ENCODE measurements around the gene ZC3H18.

Gene ZC3H18

DNA sequence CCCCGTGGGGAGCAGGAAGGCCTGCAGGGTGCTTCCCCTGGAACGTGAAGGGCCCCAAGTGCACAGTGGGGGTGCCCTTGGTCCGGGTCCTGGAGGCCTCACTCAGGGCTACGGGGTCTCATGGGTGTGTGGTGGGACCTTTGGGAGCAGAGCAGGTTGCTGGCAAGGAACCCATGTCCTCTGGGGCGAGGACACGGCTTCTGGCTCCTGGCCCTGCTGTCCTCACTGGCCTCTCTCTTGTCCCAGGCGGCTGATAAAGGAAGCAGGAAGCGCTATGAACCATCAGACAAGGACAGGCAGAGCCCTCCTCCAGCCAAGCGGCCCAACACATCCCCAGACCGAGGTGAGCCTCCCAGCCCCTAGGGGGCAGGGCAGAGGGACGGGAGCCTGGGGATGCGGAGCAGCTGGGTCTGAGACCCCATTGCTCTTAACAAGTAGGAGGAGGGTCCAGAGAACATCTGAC lies 58.3 kb downstream of the ZC3H18 start:
- DNase-seq = no peak

DNA sequence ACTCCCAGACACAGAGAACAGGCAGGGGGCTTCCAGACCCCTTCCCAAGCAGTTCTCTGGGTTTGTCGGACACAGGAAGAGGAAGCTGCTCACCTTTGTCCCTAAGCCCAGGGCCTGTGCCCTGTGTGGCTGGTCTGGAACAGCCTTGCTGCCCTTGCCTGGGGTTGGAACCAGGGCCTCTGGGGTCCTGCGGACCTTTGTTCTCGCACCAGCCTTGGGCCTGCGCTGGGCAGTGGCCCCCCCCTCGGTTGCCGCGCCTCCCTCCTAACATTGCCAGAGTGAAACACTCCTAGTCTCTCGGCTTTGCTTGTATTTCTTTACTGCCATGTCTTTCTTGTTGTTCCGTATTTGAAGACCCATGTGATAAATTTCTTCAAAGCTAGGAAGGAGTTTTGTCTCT lies 59.6 kb downstream of the ZC3H18 start:
- DNase-seq = no peak

DNA sequence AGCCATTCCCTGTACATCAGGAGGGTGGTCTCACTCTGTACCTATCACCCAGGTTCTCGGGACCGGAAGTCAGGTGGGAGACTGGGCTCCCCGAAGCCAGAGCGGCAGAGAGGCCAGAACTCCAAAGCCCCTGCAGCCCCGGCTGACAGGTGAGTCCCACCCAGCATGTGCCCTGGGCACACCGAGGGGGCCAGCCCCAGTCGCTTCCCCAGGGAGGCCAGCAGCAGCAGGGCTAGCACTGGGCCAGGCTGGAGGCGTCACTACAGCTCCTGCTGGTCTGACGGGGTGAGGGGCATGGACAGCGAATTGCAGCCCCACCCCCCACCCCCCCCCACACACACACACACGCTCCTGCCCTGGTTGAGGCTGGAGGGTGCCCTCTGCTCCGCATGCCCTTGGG lies 60.2 kb downstream of the ZC3H18 start:
- no peak for DNase-seq

DNA sequence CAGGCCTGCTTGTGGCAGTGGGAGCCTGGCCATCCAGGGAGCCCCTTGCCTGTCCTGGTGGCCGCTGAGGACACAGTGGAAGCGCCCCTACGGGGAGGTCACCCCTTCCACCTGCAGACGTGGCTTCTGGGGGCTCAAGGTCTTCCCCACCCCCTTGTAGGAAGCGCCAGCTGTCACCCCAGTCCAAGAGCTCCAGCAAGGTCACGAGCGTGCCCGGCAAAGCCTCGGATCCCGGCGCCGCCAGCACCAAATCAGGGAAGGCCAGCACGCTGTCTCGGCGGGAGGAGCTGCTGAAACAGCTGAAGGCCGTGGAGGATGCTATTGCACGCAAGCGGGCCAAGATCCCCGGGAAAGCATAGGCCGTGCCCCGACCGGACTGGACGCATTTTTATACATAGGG lies 60.7 kb downstream of the ZC3H18 start:
- DNase-seq = no peak

DNA sequence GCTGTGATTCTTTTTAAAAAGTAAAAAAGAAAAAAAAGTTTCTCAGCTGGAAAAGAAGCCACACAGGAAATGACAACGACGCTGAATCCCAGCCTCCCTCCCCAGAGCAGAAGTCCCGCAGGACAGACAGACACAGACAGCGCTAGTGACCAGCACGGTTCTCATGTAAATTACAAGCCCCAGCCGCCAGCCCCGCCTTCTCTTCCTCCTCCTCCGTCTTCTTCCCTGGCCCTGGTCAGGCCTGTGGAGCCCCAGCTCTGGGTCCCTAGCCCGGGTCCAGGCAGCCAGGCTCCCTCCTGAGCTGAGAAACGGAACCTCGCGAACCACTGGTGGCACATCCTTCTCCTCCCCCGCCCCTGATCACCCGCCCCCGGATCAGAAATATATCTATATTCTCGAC lies 61.2 kb downstream of the ZC3H18 start:
- DNase-seq = no peak

DNA sequence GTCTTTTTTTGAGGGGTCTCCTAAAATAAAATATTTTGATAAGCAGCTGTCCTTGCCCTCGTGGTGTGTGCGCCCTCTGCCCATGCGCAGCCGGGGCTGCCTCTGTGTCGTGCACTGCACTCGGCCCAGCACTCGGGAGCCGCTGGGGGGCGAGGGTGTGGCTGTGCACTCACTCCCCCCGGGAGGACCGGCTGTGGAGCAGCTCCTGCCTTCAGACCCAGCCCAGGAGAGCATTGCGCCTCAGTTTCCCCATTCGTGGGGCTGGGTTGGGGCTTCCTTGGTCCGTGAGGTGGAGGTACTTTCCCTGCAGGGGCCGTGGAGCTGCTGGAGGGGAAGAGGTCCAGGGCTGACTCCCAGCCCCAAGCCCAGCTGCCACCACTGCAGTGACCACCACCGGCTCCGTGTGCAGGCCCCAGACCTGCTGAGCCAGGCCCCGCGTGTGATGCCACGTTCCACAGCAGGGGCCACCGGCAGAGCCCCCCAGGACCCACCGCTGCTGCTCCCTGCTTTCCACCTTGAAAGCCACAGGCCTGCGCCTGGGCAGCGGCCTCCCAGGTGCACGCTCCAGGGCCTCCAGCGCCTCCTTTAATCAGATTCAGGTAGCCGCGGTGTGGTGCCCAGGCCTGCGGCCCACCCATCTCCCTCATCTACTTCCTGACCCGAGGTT lies 61.9 kb downstream of the ZC3H18 start:
- no peak for DNase-seq

DNA sequence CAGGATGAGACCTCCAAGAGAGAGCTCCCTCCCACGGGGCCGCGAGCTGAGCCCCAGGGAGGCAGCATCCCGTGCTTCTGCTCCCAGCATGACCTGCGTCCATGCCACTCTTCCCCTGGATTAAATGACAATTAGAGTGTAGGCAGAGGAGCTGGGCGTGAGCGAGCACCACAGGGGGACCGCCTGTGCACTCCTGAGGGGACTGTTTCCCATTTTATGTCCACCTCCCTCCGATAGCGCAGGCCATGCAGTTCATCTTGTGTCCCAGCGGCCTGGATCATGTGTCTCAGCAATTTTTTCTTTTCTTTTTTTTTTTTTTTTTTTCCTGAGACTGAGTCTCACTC lies 62.4 kb downstream of the ZC3H18 start:
- no peak for DNase-seq

DNA sequence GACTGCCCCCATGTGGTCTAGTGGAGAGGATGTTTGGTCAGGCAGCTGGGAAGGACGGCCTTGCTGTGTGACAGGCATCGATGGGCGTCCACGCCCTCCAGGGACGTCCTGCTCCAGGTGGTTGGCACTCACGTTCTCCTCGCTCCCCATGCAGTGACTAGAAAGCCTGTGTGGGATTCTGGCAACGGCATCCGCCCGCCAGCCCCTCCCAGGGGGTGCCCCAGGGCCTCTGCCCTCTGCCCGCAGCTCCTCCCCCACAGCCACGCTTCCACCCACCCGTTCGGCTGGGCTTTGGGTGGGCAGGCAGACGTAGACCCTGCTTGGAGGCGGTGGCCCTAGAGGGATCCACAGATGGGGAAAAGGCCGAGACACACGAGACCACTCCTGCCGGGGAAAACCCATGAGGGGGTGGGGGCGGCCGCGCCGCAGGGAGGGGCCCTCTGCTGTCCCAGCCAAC lies 63.5 kb downstream of the ZC3H18 start:
- peak in 1 of 2 experiments; percentile 10 for DNase-seq

DNA sequence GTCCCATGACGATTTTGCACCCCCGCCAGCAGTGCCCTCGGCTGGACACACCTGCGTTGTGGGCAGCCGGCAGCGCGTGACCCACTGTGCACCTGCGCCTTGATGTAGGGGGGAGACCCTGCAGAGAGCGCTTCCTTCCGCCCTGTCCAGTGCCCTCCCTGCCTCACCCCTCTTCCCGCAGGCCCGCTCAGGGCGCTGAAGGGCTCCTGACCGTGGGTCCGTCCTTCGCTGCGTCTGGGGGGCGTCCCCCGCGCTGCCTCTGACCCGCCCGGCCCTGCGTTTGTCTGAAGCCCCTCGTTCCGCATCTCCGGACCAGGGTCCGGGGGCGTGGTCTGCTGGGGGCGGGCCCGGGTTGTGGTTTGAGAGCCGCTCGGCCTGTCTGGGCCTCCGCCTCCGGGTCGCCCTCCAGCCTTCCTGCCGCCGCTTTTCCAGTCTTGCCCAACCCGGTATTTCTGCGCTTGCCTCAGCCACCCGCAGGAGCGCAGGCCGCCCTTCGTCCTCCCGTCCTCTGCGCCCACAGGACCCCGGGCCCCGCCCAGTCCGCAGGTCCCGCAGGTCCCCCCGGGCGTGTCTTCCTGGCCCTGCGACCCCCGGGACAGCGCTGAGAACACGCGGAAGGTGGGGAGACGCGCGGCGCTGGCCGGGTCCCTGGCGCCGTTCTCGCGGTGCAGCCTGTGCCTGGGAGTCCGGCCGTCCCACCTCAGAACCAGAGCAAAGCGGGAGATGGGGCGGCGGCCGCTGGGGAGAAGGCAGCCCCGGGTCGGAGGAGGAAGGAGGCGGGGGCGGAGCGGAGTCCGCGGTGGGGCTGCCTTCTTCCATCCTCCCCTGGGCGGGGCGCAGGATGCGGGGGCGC lies 64.2 kb downstream of the ZC3H18 start:
- DNase-seq = no peak

DNA sequence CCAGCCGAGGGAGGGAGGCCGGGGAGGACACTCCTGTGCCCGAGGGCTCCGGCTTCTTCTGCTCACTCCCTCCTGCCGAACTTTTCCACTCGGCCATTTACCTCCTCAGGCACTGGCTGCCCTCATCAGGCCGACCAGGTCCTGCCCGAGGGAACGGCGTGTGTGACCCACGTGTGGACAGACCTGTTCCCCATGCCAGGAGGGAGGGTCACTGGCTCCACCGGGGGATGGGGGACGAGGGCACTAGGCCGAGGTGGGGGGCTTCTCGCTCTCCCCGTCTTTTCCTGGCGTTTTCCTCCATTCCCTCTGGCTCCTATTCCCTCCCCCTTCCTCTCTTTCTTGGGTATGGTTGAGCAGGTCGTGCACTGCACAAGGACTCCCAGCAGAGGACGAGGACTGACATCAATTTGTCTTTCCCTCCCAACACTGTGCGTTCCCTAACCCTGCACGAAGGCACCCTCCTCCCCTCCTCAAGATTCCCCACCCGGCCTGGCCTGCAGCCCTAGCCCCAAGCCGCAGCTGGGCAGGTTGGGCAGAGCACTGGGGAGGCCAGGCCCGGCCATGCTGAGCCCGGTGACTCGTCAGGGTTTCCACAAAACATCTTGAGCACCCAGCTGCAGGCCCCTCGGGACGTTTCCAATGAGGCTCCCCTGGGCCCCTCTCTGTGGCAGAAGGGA lies 64.9 kb downstream of the ZC3H18 start:
- no peak for DNase-seq

DNA sequence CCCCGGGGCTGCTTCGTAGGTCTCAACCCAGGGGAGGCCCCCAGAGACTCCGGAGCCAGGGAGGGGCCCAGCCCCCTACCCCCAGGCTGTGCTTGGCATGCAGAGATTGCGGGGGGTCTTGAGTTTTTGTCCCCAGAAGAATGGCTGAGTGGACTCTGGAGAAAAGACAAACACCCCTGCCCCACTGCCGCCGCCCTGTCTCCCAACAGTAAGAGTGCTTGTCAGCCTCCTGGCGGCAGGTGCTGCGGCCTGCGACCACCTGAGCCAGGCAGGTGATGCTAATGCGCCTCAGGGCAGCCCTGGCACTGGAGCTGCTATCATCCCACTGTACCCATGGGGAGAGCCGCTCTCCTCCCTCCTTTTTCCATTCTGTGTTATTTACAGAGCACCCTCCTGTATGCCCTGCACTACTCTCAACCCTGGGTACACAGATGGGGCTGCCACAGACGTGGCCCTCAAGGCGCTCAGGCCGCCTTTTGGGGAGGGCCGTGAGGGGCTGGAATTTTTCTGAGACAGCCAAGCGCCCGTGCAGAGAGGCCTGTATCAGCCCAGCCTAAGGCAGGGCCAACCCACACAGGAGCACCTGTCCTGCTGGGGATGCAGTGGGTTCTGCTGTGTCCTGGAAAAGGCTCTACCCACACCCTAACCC lies 65.6 kb downstream of the ZC3H18 start:
- DNase-seq = peak in 1 of 2 experiments; percentile 27

DNA sequence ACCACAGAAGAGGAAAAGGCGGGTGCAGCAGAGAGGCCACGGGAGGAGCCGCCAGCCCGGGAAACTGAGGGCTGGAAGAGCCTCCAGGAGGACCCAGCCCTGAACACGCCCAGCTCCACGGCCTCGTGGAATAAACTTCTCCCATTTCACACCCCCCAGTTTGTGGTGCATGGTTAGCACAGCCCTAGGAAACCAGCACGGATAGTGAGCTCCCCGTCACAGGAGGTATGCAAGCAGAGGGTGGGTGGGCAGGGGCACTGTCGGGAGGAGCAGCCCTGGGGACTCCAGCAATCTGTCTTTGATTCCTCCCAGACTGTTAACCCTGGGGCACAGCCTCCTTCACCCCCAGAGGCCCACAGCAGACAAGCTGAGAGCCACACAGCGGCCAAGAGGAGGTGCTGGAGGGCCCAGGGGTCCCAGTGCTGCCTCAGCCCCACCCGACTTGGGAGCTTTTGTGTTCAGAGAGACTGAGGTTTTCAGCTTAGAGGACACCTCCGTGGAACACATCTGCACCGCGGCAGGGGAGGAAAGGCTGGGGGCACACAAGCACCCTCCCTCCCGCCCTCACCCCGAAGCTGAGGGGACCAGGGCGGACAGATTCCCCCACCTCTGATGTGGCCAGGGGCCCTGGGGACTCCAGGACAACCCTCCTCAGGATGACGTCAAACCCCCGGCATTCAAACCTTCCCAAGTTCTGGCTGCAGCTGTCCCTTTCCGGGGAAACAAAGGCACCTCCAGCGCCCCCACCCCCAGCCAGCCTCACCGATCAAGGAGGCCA lies 66.5 kb downstream of the ZC3H18 start:
- DNase-seq = no peak

DNA sequence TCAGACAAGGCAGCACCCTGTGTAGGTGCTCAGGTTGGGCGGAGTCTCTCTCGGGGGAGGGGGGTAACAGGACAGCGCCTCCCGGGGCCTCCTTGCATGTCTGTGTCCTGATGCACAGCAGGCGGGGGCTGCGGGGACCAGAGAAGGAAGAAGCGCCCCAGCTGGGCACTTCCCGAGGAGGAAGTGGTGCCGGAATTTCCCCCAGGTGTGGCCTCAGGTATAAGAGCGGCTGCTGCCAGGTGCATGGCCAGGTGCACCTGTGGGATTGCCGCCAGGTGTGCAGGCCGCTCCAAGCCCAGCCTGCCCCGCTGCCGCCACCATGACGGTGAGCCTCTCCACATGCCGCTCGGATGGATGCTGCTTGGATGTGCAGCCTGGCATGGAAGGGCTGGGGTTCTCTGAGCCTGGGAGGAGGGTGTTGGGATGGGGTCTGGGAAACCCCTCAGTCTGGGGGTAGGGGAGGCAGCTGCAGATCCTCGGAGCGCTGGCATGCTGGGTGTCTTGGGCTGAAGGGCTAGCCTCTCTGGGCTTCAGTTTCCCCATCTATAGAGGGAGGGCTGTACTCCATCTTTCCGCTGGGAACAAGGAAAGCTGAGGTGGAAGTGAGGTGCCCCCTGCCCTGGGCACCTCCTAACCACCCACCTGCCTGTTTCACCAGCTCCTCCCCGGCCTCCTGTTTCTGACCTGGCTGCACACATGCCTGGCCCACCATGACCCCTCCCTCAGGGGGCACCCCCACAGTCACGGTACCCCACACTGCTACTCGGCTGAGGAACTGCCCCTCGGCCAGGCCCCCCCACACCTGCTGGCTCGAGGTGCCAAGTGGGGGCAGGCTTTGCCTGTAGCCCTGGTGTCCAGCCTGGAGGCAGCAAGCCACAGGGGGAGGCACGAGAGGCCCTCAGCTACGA lies 68.4 kb downstream of the ZC3H18 start, which contains the start of gene IL17C:
TSS of gene IL17C (plus strand) at position 250 of the 908 bp plus-strand sequence. CDS start at position 320, 70 bp downstream.
- peak; percentile 47 to 78 for DNase-seq

DNA sequence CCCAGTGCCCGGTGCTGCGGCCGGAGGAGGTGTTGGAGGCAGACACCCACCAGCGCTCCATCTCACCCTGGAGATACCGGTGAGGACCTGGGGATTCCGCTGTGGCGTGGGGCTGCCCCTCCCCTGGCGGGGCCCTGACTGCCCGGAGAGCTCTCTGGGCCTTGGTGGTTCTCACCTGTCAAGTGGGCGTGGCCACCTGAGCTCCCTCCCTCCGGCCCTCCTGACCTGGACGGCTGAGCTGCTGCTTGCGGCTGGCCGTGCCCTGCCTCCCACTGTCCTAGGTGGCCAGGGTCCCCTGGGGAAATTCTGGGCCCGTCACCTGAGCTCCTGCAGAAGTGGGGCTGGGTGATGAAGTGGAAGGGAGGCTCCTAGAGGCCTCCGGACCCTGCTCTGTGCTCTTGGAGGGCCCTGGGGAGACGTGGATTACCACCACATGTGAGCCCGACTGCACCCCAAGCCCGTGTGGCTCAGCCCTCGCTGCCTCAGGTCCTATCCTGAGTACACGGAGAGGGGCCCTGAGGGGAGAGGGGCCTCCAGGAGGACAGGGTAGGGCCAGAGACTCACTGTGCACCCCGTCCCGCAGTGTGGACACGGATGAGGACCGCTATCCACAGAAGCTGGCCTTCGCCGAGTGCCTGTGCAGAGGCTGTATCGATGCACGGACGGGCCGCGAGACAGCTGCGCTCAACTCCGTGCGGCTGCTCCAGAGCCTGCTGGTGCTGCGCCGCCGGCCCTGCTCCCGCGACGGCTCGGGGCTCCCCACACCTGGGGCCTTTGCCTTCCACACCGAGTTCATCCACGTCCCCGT lies 69.2 kb downstream of the ZC3H18 start:
- no peak for DNase-seq

DNA sequence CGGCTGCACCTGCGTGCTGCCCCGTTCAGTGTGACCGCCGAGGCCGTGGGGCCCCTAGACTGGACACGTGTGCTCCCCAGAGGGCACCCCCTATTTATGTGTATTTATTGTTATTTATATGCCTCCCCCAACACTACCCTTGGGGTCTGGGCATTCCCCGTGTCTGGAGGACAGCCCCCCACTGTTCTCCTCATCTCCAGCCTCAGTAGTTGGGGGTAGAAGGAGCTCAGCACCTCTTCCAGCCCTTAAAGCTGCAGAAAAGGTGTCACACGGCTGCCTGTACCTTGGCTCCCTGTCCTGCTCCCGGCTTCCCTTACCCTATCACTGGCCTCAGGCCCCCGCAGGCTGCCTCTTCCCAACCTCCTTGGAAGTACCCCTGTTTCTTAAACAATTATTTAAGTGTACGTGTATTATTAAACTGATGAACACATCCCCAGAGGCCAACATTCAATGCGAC lies 69.9 kb downstream of the ZC3H18 start:
- DNase-seq = no peak

DNA sequence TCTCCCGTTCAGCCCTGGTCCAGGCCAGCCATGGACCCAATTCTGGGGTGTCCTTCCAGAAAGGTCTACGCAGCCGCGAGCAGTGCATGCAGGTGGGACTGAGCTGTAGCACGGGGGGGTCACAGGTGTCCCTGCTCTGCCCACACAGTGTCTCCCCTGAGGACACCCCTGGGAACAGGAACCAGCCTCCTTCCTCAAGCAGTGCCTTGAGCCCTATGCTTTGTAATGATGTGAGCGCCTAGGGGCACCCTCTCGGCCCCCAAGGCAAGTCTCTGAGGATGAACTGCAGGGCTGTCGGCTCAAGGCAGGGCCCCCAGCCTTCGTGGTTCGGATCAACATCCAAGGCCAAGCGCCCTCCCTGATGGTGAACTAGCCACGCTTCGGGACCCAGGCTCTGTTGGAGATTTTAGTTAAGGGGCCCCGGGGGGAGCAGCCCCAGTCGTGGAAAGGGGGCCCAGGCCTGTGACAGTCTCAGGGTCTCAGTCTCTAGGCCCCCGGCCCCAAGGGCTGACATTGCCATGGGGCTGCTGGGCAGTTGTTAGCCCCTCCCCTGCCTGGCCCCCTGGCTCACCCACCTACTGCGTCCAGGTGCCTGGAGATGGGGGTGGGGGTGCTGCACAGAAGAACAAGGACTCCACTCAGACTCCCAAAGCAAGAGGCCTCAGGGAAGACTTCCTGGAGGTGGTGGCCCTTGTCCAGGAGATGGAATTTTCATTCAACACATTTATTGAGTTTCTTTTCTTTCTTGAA lies 70.5 kb downstream of the ZC3H18 start:
- no peak for DNase-seq

DNA sequence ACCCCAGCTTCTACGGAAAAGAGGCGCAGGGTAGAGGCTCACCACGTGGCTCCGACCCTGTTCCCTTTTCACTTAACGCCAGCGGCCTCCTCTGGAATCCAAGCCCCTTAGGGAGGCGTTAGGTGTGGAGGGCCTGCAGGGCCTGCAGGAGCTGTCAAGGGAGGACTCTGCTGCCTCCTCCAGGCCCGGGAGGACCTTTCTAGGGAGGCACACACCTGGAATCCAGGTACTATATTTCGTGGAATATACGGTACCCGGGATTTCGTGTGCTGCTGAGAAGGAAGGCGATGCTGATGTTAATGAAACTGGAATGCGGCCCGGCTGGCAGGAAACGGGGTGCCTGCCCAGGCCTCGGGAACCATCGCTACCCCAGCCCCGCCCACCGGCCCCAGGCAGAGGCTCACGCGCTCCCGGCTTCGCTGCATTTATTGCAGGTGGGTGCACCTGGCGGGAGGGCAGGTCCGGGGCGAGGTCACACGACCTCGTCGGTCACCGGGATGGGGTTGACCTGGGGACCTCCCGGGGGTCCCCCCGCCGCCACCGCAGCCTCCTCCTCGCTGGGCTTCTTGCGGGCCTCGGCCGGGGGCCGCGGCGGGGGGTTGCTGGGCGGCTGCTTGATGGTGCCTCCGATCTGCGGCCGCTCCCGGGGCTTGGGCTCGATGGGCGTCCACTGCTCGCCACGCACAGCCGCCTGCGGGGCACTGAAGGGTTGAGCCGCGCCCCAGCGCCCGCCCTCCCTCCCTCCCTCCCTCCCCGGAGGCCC lies 72.9 kb downstream of the ZC3H18 start:
- no peak for DNase-seq

DNA sequence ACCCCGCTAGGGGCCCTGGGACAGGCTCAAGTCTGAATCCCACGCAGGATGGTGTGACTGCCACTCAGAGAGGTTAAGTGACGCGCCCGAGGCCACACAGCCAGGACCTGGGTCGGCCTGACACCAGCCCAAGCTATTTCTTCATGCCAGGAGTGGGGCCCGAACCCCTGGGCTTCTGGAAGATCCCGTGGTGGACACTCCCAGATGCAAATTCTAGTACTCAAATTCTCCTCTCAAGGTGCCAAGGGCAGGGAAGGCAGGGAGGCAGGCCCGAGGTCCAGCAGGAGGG lies 73.4 kb downstream of the ZC3H18 start:
- no peak for DNase-seq

DNA sequence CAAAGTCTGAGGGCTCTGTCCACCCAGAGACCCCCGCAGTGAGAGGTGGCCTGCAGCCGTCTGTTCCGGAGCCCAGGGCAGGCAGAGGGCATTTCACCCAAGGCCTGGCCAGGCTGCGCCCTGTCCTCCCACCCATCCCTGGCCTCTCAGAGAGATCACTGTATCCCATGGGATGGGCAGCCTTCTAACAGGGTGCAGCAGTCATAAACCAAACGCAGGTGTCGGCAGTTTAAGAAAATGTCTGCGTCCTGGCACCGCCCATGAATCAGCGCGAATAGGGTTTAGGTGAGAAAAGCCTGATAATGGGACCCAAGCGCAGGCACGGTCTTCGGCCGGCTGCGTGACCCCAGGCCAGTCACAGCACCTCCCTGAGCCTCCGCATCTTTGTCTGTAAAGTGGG lies 75.3 kb downstream of the ZC3H18 start:
- DNase-seq = no peak

Measured in NCI-H2081 (cell line).